ENCODE measurements around the gene FAM229A.
"Not testable (repeated sequence)": the region's sequence is repeated elsewhere in the genome, so short reads cannot be mapped to it uniquely, and the experiment has no call there.

Gene FAM229A, protein sequence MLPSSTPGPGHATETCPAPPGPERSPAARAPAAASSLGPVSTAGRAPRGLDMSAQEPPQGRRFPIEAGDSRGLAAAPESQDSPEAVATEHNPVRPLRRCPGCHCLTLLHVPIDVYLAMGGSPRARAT

GRCh38 chr1:32362474-32363313 lies at the start of gene FAM229A, which contains the start of gene TSSK3:
Gene FAM229A, minus strand, starts transcription at chr1:32362485. Its CDS starts 394 bp downstream, at chr1:32362091.
Gene TSSK3, plus strand, starts transcription at chr1:32362539. Its CDS starts 163 bp downstream, at chr1:32362702.
- DNase-seq (ENCODE audit: low spot score) = no peak

DNA sequence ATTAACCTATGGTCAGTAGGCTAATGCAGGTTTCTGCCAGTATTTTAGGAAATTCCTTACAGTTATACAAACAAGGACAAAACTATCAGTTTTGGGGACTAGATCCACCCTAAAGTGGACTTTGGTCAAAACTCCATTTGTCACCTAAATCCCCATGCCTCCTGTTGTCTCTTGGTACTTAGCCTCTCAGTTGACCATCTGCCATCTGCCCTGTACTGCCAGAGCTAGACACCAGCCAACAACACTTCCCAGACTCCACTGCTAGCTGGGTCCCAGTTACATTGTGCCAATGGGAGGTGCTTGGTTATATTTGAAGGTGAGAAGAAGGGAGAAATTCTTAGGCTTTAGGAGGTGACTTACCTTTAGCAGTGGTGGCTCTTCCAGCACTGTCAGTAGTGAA lies 49.0 kb upstream of the FAM229A start:
- no peak for DNase-seq (ENCODE audit: low spot score)

GRCh38 chr1:32406629-32407111 lies 44.4 kb upstream of the FAM229A start:
- DNase-seq (ENCODE audit: low spot score) = no peak

- DNase-seq (ENCODE audit: low spot score) = no peak
Observed at GRCh38 chr1:32405672-32406467, 43.6 kb upstream of the FAM229A start.

DNA sequence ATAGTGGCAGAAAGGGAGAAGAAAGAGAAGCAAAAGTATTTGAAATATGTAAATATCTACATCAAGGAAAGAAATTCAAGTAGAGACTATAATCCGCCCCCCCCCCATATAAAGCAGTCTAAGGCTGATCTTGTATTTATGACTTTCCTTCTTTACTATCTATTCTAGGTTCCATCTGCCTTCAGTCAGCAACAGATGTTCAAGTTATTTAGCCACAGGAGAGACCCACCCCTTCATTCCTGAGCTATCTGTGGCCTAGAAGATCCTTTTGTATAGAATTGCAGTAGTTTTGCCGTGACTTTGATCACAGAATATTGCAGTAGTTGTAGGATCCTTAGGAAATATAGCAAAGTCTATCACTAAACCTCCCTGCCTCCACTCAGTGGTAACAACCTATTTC lies 42.7 kb upstream of the FAM229A start:
- DNase-seq (ENCODE audit: low spot score) = no peak

GRCh38 chr1:32400876-32401631 lies 38.8 kb upstream of the FAM229A start:
- DNase-seq (ENCODE audit: low spot score) = peak; percentile 78

DNA sequence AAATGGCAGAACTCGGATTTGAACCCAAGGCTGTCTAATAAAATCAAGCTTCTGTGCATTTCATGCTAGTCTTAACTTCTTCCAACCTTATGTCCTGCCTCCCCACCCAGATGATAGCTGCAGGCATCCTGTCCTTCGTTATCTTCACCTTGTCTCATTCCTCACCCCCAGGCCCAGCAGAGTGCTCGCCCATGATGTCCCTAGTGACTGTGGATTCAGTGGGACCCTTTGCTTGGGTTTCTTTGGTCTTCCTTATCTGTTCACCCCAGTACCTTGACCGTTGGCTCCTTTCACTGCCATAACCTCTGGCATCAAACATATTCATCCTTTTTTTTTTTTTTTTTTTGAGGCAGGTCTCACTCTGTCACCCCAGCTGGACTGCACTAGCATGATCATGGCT lies 37.6 kb upstream of the FAM229A start:
- no peak for DNase-seq (ENCODE audit: low spot score)

- no peak for DNase-seq (ENCODE audit: low spot score)
Observed at GRCh38 chr1:32398401-32398800, 36.1 kb upstream of the FAM229A start.

- DNase-seq (ENCODE audit: low spot score) = not testable (repeated sequence)
Observed at GRCh38 chr1:32396524-32396923, 34.2 kb upstream of the FAM229A start.

DNA sequence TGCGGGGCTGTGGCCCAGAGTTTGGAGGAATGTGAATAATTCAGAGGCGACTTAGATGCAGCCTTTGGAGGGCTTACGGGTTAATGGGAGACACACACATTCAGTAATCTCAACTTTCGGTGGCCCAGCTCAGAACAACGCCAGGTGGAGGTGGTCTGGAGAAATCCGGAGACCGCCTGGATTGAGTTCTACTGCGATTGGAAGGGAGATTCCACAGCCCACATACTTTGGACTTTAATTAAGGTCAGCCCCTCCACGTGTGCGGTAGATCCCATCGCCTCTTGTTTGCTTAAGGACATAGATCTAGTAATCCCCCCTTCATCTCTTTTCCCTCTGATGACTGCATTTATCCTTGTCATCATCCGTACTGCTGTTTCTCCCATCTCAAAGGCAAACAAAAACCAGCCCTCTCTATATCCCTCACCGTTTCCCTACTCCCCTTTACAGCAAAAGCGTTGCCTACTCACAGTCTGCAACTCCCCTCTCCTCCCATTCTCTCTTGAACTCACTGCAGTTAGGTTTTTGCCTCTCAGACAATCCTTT lies 32.7 kb upstream of the FAM229A start:
- no peak for DNase-seq (ENCODE audit: low spot score)

DNA sequence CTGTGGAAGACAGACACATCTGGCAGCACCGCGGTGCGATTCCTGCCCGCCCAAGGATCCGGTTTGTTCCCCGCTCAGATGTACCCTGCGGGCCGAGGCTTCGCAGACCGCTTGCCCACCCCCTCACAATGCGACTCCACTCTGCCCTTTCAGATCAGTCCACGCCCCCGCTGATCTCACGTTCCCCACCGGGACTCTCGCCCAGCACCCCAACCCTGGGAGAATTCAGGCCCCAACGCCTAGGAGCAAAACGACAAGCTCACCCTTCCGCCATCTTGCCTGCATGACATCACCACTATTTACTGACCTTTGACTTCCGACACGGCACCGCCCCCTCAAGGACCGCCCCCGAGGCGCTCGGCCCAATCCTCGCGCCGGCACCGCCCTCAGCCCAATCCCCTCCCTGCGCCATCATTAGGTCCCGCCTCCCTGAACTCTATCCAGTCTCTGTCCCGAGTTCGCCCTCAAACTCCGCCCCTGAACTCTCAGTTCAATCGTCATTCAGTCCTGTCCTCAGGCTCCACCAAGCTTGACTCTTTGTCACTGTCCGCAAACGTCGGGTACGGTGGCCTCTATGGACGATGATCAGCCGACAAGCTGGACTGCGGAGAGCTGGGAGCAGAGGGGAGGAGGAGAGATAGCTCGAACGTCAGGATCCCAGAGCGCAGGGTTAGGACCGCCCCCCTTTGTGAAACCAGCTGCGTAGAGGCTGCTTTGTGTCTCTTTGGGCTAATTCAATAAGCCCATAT lies 32.0 kb upstream of the FAM229A start, which contains the start of gene BSDC1:
Gene BSDC1 (minus strand): TSS at position 301 of the 749 bp plus-strand sequence. CDS start 27 bp downstream, at position 274.
- DNase-seq (ENCODE audit: low spot score) = peak; percentile 99

- peak; percentile 77 for DNase-seq (ENCODE audit: low spot score)
Observed at GRCh38 chr1:32393832-32394140, 31.5 kb upstream of the FAM229A start.

DNA sequence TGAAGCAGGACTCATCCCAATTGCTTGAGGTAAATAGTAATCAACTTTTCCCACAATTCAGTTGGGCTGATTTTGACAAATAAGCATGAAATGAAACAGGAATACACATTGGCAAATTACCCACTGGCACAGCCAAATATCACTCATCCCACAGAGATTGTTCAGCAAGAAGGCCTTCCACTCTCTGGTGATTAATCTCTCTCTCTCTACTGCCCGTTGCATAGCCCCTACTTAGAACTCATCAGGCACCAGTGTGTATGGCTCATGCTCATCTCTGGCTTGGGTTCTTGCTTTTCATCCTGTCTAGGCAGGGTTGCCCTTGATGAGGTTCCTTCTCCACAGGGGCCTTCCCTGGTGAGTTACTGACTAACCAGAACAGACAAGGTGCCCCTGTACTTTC lies 30.9 kb upstream of the FAM229A start:
- DNase-seq (ENCODE audit: low spot score) = peak; percentile 56

DNA sequence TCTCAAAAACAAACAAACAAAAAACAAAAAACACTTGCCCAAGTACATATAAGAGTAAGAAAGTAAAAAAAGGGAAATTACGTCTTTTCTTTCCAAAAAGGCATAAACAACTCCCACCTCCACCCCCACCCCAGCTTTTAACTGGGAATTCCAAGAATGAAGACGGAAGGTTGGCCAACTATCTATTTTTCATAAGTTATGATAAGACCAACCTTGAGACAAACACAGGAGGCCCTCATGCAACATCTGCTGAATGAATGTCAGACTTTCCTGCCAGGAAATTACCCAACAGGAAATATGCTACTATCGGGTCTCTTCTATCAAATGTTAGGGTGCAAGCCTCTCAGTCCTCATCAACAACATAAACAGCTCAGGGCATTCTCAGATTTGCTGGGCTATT lies 30.0 kb upstream of the FAM229A start:
- DNase-seq (ENCODE audit: low spot score) = peak; percentile 51

GRCh38 chr1:32390904-32391870 lies 28.9 kb upstream of the FAM229A start:
- DNase-seq (ENCODE audit: low spot score) = peak; percentile 97

DNA sequence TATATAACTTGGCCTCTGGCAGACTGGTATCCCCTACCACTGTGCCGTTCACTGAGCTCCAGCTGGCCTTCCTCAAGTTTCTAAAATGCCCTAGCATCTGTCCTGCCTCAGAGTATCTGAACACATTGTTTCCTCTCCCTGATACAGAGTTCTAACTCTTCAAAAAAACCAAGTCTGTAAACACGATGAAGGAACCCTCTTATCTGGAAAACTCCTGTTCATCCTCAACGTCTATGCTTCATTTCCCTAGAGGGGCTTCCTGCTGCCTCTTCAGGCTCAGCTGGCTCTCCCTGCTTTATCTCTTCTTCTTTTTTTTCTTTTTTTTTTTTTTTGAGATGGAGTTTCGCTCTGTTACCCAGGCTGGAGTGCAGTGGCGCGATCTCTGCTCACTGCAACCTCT lies 26.4 kb upstream of the FAM229A start:
- DNase-seq (ENCODE audit: low spot score) = peak; percentile 18

GRCh38 chr1:32386676-32387392 lies 24.5 kb upstream of the FAM229A start:
- DNase-seq (ENCODE audit: low spot score) = no peak

DNA sequence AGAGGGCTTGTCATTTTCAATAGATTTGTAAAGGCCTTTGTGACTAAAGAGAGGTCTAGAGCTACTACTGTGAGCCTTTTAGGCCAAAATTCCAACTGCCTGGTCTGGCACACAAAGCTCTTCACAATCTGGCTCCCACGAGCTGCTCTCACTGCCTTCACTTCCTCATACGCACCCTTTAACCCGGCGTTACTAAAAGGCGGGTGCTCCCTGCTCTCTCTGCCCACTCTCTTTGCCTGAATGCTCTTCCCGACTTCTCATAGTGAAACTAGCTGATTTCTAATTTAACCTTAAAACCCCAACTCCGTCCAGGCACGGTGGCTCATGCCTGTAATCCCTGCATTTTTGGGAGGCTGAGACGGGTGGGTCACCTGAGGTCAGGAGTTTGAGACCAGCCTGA lies 17.8 kb upstream of the FAM229A start:
- no peak for DNase-seq (ENCODE audit: low spot score)
